Bronchial epithelial cell (primary cell): ENCODE results near the gene CFAP65. TPM values are rescaled to one million over a fixed set of nuclear protein-coding genes. Genes with fewer than 3 reads are reported as not detected.

Experiments
- DNase-seq: peaks from one replicate; pipeline ENCODE4 v3.0.0-alpha.2; 2010; ENCODE audit warnings: low read depth
- FAIRE-seq: peaks from 2 replicates; lab custom pipeline; 2011; peaks lifted over from hg19 to GRCh38; lab: Jason Lieb, UNC
- H3K27me3 ChIP-seq: 2 replicates; pipeline ENCODE4 v1.5.1; 2011; ENCODE audit warnings: low read length; ENCODE audit not compliant: control insufficient read depth, insufficient read depth
- H3K36me3 ChIP-seq: 2 replicates; pipeline ENCODE4 v1.5.1; 2011; ENCODE audit warnings: low read length; ENCODE audit not compliant: control insufficient read depth, insufficient read depth
- H3K4me3 ChIP-seq: 2 replicates; pipeline ENCODE4 v1.5.1; 2011; ENCODE audit warnings: mild to moderate bottlenecking, low read depth, low read length, control low read depth
- total RNA-seq: library from RNA; depleted of rRNA; stranded (reverse); fragments of >200 nt; gene quantifications from 2 replicates; pipeline ENCODE4 v1.2.1, GENCODE V29; 2014
- TF ChIP-seq, protein P1 (sequence below): IDR thresholded peaks from 2 replicates; pipeline ENCODE4 v1.5.1; 2011; ENCODE audit warnings: mild to moderate bottlenecking, moderate library complexity, low read length, control low read depth, inconsistent platforms; ENCODE audit not compliant: insufficient read depth, severe bottlenecking

CFAP65 gene
- total RNA-seq, 1 donor from 2014 or later = not detected

DNA sequence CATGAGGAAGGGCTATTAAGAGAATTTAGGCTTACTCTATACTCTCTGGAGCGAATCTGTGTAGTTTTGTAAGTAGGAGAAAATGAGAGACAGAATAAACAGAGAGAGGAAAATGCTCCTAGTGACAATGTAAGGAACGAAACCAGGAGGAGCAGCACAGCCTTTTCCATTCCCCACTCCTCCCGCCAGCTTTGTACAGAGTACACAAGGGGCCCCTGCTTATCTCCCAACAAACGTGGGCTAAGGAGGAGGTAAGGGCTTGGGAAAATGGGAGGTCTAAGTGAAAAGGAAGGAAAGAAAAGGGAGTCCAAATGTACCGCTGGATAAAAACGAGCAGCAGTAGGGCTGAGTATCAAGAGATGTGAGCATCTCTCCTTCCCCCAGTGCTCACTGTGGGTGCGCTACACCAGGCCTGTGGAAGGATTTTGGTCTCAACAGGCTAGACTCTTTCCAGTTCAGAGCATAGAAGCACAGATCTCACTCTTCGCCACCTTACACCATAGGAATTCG is 31.5 kb upstream of the CFAP65 start:
- DNase-seq = no peak
- no peaks in the 10 kb centered on the region for H3K27me3 ChIP-seq
- FAIRE-seq = no peak
- no peaks in the 10 kb centered on the region for H3K36me3 ChIP-seq
- TF ChIP-seq, protein P1, sequence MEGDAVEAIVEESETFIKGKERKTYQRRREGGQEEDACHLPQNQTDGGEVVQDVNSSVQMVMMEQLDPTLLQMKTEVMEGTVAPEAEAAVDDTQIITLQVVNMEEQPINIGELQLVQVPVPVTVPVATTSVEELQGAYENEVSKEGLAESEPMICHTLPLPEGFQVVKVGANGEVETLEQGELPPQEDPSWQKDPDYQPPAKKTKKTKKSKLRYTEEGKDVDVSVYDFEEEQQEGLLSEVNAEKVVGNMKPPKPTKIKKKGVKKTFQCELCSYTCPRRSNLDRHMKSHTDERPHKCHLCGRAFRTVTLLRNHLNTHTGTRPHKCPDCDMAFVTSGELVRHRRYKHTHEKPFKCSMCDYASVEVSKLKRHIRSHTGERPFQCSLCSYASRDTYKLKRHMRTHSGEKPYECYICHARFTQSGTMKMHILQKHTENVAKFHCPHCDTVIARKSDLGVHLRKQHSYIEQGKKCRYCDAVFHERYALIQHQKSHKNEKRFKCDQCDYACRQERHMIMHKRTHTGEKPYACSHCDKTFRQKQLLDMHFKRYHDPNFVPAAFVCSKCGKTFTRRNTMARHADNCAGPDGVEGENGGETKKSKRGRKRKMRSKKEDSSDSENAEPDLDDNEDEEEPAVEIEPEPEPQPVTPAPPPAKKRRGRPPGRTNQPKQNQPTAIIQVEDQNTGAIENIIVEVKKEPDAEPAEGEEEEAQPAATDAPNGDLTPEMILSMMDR = no peak
- no peak overlapping the region for H3K4me3 ChIP-seq

DNA sequence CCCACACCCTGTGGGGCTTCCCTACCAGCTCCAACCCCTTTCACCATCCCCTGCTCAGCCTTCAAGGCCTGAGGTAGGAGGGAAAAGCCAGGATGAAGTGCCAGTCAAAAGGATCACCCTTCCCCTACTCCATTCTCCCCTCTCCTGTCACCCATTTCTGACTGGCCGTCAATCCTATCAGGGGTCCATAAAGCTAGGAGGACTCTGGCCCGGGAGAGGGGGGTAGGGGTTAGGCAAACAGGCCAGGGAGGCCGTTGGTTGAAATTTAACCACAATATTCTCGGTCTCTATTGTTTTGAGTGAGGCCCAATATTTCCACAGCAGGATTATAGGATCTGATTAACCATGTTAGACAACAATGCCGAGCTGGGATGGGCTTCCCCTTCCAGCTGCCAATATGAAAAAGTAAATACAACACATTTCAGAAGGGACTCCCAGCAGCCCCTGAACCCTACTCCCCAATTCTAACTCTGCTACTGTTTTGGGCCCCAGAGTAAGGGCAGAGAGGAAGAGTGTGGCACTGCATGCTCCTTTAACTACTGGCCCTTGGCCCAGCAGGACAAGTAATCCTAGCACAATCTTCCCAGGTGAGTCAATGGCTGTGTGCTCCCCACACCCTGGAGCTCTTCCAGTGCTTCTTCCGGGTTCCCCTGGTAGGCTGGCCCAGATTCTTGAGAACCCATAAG is 30.0 kb upstream of the CFAP65 start:
- Histone ChIP-seq H3K4me3 (no peak overlapping the region), H3K27me3 (no peaks in the 10 kb centered on the region), H3K36me3 (no peaks in the 10 kb centered on the region)
- DNase-seq = peak; percentile 71
- no peak for FAIRE-seq
- TF ChIP-seq, protein P1 = no peak

DNA sequence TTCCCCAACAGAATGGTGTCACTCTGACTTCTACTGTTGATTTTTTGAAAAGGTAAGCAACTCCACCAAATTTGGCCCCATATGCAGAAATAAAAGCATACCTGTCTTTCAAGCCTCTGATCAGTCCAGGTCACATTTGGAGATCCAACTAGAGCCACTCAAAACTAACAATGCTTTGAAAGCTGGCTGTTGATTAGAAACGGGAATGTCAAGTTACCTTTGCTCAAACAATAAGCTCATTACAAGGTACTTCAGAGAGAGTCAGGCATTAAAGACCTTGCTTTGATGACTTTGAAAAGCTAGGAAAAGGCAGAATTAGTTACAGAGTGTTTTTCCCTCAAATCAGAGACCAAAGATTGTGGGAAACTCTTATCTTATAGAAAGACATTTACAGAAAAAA is 24.2 kb upstream of the CFAP65 start:
- H3K4me3 ChIP-seq = no peak overlapping the region
- peaks cover 11% of the 10 kb centered on the region for H3K27me3 ChIP-seq
- DNase-seq = no peak
- H3K36me3 ChIP-seq = no peaks in the 10 kb centered on the region
- FAIRE-seq = no peak
- TF ChIP-seq, protein P1 = no peak

DNA sequence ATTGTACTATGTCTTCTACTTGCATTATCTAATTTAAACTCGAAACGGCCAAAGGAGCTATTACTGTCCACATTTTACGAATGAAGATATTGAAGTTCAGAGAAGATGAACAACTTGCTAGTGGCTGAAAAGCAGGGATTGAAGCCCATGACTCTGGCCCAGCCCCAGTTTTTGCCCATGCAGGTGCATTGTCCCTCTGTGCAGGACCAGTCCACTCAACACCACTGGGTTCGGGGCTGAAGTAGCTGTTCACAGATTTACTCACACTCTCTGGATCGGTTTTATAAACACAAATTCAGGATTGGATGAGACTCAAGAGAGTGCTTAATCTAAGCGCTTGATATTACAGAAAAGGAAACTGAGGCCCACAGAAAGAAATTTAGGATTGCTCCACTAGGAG is 20.8 kb upstream of the CFAP65 start:
- Histone ChIP-seq H3K4me3 (no peak overlapping the region), H3K27me3 (peaks cover 36% of the 10 kb centered on the region), H3K36me3 (no peaks in the 10 kb centered on the region)
- FAIRE-seq (no peak), DNase-seq (no peak)
- TF ChIP-seq, protein P1 = no peak

DNA sequence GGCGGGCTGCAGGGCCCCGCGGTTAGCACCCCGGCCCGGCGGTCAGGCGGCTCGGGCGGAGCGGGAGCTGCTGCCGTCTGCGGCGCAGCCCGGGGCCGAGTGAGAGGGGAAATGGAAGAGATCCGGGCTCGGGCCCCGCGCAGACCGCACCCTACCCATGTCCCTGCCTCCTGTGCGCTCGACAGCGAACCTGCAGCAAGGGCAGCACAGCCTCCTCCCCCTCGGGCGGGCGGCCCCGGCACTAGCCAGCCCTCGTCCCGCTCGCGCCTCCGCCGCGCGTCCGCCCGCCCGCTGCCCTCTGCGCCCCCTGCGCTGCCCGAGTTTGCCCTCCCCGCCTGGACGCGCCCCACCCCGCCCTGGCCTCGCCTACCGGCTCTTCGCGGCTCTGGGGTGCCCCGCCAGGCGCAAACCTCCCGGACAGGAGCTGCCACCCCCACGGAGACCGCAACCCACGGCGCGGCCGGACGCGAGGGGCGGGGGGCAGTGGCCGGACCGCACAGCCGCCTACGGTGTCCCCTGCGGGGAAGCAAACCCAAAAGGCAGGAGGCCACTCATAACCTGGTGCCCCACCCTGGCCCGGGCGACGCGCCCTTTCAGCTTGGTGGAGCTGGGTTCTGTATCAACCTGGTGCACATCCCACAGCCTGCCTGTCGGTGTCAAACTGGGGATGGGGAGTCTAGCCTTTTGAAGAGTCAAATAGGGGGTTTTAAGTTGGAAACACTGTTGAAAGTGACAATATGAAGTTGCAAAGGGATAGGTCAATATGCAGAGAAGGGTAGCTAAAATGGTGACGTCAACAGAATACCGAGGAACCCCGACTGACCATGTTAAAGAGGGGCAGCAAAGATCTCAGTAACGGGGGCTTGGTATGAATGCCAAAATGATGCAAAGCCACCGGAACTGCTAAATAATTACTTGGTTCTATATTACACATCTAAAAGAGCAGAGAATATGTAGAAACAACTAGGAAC is 19.8 kb upstream of the CFAP65 start, which contains the start of gene IHH:
IHH (minus strand) TSS at position 101 of the 971 bp plus-strand sequence. CDS start 454 bp downstream, outside the sequence.
- Histone ChIP-seq H3K27me3 (peaks cover 46% of the 10 kb centered on the region), H3K36me3 (no peaks in the 10 kb centered on the region), H3K4me3 (no peak within 1 kb of the TSS)
- no peak for DNase-seq
- TF ChIP-seq, protein P1 = no peak
- no peak for FAIRE-seq
